OCI-LY1 (cell line): ENCODE measurements around the gene RBL1.

Experiments
- CTCF ChIP-seq: fragments of 200-600 bp; sonication (generic), shearing (Covaris generic); IDR thresholded peaks from 2 replicates; pipeline ENCODE4 v1.5.1; 2017; ENCODE audit warnings: mild to moderate bottlenecking, antibody characterized with exemption, low read length, moderate library complexity, mixed read lengths
- EZH2 ChIP-seq: fragments of 200-600 bp; sonication (generic), shearing (Covaris generic); IDR thresholded peaks from 2 replicates; pipeline ENCODE4 v1.8.0; 2017; ENCODE audit warnings: borderline replicate concordance, mixed run types, mild to moderate bottlenecking, antibody characterized with exemption, low read length, moderate library complexity, mixed read lengths

DNA sequence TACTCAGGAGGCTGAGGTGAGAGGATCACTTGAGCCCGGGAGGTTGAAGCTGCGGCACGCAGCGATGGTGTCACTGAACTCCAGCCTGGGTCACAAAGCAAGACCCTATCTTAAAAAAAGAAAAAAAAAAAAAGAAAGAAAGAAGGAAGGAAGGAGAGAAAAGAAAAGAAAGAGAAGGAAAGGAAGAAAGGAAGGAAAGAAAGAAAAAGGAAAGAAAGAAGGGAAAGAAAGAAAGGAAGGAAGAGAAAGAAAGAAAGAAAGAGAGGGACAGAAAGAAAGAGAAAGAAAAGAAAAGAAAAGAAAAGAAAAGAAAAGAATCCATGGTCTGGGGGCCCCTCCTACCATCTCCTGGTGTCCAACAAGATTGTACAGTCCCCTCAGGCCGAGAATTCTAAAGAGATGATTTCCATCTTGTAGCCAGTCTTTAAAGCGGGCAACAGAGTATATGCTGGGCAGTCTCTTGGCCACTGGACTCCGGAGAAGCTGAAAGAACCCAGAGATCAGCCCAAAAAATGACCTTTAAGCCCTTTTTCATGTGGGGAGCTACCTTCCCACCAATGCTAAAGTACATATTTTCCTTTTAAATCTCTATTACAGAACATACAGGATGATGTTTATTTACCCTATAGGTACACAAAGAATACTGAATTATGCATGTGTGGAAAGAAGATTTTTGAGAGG, 23.7 kb upstream of the RBL1 start:
- no peak for TF ChIP-seq CTCF
- no peak for TF ChIP-seq EZH2
